HG03575 (cell line): ENCODE data around the gene BANF2.
"Not testable (repeated sequence)": the region's sequence is repeated elsewhere in the genome, so short reads cannot be mapped to it uniquely, and the experiment has no call there.

Experiments used
- ATAC-seq: cut with Tn5 transposase; IDR thresholded peaks from one replicate; pipeline ENCODE4 v1.9.1; 2021; ENCODE audit not compliant: unreplicated experiment, insufficient number of reproducible peaks, low FRiP score; ENCODE audit errors: extremely low read depth

BANF2 gene

GRCh38 chr20:17700637-17701036 lies 871 bp downstream of the BANF2 start:
- ATAC-seq = no peak

DNA sequence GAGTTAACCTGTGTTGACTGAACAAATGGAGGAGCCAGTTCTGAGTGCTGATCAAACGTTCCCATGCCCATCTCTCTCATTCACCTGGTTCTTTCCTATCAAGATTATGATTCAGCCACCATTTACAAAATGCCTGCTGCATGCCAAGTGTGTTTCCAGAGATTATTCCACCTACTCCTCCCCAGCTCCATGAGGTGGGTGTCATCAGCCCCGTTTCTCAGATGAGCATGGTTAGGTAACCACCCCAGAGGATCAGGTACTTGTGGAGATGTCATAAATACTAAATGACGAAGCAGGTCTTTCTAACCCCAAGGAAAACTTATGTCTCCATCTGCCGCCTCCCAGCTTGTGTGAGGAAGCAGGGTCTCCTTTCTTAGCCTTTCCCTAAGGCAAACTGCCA lies 2.1 kb downstream of the BANF2 start:
- no peak for ATAC-seq

DNA sequence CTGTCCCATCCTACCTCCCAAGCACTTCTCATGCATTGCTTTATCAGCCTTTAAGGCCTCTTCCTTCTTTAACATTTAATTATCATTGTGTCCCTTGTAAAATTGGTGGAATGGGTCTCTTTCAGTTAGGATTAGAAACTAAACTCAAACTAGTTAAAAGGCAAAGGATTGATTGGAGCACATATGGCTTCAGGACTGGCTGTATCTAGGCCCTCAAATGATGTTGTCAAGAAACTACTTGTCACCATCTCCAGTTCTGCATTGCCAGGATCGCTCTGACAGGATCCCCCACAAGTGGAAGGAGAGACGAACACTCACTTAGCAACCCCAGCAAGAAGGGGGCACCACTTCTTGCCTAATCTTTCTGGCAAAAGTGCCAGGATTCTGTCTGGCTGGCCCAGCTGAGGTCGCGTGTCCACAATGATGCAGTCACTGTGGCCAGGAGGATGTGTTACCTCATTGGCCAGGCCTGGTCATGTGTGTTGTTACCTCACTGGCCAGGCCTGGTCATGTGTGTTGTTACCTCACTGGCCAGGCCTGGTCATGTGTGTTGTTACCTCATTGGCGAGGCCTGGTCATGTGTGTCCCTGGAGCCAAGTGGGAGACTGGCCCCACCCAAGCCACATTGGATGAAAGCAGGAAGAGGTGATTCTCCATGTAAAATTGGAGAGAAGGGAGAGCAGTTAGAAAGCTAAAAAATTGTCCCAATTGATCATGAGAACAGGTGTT lies 5.0 kb downstream of the BANF2 start:
- no peak for ATAC-seq

GRCh38 chr20:17705916-17706315 lies 6.2 kb downstream of the BANF2 start:
- no peak for ATAC-seq

DNA sequence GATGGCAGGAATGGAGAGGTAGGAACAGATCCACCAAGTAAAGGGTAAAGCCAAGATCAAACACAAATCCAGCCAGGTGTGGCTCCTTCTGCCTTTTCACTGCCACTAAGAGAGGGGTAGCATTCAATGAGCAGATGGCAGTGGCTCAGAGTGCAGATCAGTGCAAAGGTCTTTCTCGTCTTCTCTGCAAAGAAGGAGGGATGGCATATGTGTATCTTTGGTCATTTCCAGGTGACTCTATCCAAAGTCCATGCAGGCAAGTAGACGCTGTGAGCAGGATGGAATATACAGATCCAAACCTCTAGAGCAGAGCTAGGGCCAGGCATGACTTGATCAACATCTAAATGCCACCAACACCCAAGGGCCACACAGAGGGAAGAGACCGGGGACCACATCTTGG lies 6.9 kb downstream of the BANF2 start:
- ATAC-seq = no peak

DNA sequence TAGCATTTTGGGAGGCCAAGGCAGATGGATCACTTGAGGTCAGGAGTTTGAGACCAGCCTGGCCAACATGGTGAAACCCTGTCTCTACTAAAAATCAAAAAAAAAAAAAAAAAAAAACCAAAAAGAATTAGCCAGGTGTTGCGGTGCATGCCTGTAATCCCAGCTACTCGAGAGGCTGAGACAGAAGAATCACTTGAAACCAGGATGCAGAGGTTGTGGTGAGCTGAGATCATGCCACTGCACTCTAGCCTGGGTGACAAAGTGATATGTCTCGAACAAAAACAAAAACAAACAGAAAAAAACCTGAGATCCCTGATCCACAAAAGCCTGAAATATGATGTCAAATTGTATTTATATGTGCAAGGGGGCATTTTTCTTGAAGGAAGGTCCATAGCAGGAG lies 8.2 kb downstream of the BANF2 start:
- not testable (repeated sequence) for ATAC-seq

GRCh38 chr20:17708675-17709360 lies 9.1 kb downstream of the BANF2 start:
- no peak for ATAC-seq

DNA sequence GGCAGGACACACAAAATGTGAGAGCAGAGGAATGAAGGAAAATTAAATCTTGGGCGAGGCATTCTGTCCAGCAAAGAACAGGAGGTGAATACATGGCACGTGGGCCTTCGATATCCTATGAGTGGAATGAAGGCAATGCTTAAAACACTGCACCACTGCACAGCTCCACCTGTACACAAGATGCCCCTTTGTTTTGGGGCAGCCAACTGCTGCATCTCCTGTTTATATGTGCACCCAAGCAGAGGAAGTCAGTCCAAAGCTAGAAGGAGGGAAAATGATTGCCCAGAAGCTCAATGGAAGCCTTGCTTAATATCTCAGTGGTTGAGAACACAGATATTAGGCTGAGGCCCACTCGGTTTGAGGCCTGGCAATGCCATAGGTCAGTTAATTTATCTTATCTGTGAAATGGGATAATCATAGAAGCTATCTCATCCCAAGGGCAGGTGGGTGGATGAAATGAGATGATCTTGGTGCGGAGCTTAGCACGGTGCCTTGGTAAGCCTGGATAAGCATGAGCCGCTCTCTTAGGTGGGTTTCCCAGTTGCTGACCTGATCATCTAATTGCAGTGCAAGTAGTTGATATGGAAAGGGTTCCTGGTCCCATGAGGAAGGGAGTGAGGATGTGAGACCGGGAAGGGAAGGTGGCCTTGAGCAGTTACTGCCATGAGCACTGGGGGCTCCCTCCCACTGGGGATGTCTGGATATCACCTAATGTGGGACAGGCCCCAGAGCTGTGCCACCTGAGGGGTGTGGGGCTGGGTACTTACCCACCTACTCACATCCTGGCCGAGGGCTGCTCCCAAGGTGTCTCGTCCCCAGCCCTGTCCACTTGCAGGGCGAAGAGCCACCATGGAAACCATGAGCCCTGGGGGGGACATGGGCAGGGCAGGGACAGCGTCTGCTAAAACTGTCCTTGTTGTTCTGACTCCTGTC lies 9.9 kb downstream of the BANF2 start:
- ATAC-seq = no peak

- ATAC-seq = no peak
Observed at GRCh38 chr20:17710379-17711266, 10.9 kb downstream of the BANF2 start.

DNA sequence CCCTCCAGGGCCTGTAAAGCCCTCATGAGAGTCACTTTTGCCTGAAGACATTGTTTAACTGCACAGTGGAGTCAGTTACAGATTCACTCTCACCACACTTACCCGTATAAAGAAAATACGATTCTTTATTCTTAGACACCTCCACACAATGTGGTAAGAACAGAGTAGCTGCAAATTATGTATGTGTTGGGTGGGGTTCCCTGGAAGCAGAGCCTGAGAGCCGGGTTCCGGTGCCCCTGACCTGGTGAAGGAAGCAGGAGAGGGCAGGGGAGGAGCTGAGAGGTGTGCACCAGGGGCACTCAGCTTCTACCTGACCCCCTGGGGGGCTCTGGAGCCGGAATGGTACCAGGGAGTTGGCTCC lies 11.5 kb downstream of the BANF2 start:
- no peak for ATAC-seq

DNA sequence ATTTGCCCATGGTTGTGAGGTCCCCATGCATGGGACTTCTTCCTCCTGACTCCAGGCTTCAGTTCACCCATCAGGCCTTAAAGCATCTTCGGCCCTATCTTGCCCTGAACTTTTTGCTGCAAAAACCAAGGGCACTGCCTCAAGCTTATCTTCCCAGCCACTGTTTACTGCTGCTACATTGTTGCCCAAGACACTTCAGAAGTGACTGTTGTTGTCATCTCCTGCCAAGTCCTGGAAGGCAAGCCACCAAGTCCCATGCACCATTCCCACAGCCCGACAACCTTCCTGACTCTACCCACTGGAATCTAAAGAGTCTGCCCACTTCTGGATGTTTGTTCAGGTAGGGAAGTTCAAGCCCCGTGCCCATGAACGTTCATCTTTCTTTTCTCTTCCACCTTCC lies 12.4 kb downstream of the BANF2 start:
- ATAC-seq = no peak

GRCh38 chr20:17712708-17713107 lies 12.9 kb downstream of the BANF2 start:
- ATAC-seq = no peak

DNA sequence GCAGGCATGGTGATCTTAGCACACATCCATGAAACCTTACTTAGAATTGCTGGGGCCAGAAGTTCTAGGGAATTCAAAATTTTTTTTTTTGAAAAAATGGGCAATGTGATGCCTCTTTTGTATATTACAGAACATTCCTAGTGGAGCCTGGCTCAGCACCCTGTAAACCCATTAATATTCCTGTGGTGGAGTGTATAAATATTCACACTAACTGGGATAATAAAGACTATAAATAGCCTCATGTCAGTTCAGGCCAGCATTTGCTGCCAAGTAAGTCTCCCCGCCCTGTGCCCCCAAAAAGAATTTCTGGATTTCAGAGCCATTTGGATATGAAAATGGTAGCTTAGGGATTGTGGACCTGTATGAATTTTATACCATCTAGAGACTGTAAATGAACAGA lies 14.8 kb downstream of the BANF2 start:
- no peak for ATAC-seq

GRCh38 chr20:17715075-17715474 lies 15.3 kb downstream of the BANF2 start:
- no peak for ATAC-seq

- no peak for ATAC-seq
Observed at GRCh38 chr20:17716331-17716730, 16.6 kb downstream of the BANF2 start.

DNA sequence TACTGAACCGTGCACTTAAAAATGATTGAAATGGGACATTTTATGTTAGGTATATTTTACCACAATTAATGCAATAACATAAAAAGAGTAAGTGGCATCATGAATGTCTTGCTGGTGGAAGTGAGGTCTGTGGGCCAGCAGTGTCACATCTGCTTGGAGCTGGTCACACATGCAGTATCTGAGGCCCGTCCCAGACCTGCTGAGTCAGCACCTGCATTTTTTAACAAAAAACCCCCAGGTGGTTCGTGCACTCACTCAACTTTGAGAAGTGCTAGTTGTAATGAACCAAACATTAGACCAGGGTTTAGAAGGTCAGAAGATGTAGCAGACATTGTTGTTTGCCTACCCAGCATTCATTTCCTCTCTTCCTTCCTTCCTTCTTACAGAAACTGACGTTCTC lies 21.0 kb downstream of the BANF2 start:
- no peak for ATAC-seq

DNA sequence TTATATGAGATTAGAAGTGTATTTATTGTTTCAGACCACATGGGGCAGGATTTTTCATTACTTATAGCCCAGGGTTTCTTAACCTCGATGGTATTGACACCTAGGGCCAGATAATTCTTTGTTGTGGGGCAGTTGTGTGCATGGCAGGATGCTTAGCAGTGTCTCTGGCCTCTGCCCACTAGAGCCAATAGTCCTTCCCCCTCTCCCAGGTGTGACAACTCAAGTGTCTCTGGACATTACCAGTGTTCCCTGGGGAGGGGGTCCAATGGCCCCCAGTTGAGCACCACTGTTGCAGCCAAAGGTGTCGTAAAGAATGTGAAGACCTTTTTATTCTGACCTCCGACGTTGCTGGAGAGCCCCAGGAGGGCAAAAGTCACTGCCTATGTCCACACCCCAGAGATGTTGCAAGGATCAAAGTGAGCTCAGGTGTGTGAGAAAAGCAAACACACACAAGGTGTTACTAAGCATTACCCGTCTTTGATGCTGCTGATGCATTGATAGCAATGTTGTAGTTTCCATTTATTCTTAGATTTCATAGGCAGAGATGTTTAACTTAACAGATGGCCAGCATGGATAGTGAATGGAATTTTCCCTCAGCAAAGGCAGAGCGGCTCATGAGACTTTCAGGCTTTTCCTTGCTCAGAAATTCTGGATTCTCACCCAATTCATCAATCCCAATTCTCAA lies 22.2 kb downstream of the BANF2 start:
- ATAC-seq = no peak

DNA sequence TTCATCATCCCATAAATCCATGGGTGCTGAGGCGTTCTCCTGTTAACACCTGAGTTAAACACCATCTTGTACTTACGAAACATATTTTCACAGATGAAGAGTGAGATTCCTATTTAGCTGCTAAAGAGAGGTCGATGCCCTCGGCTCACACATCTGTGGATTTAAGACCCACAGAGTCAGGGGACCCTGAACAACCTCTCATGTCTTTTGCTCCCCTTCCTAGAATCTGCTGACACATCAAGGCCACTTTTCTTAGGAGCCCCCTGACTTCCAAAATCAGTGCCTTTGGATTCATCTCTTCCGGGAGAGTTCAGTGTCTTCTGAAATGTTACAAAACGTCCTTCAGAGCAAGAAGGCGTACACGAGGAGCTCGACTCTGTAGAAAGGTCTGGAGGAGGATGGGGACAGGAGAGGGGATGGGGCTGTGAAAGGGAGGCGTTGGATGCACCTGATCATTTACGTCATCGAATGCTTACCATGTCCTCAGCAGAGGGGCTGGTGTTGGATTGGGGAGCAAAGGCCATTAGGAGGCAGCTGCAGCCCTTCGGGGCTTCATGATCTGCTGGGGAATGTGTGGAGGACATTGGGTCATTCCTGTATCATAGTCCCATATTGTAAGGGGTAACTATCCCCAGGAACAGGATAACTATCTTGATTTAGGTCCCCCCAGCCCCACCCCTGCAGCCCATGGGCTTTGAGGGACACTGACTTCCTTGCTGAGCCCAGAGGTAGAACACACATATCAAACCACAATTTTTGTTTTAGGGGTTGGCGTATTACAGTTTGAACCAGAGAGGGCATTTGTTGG lies 22.9 kb downstream of the BANF2 start:
- ATAC-seq = no peak
